Aortic smooth muscle cell (primary cell): ENCODE data around the gene ABCC9. TPM values are rescaled to one million over a fixed set of nuclear protein-coding genes. Genes with fewer than 3 reads are reported as not detected.

Experiments
- total RNA-seq: library from RNA; depleted of rRNA; stranded (reverse); fragments of >200 nt; gene quantifications from 2 replicates; pipeline ENCODE4 v1.2.3, GENCODE V29; 2014

The ABCC9 gene
- total RNA-seq = 0.37 and 0.40 TPM in 2 replicates

DNA sequence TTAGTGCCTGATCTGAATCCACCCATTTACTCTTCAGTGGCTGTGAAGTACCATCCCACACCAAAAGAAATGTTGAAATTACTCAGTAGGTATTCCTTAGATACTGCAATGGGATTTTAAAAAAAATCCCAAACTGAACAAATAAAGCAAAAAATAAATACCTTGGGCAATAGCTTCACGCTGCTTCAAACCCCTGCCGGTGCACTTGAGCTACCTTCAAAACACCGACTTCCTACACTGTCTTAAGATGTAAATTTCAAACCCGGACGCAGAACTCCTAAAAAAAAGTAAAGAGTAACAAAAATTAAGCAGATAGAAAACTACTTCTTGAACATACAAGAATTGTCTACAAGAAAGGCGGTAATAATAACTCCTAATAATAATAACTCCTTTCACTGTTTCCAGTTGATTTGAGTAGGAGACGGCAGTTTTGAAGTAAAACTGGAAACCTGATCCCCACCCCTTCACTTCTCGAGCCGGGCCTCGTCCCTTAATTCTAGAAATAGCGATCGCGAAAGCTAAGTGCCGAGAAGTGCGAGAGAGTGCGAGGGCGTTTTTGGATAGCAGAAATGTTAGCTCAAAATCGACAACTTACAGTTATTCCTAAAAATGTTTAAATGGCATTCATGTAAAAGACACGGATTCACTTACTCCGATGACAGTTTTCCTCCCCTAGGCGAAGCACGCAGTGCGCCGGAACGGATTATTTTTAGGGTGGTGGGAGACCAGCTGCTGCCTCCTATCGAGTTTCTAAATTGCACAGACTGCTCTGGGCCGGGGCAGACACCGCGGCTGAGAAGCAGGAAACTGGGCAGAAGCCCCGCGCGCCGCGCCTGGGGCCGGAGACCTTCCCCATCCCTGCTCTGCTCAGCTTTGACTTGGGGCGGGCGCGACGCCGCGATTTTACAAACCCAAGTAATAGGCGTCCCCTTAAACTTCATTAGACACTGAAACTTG, at the start of gene ABCC9:
TSS of gene ABCC9 (minus strand) at position 878 of the 957 bp plus-strand sequence. CDS start 4,752 bp downstream, outside the sequence.

DNA sequence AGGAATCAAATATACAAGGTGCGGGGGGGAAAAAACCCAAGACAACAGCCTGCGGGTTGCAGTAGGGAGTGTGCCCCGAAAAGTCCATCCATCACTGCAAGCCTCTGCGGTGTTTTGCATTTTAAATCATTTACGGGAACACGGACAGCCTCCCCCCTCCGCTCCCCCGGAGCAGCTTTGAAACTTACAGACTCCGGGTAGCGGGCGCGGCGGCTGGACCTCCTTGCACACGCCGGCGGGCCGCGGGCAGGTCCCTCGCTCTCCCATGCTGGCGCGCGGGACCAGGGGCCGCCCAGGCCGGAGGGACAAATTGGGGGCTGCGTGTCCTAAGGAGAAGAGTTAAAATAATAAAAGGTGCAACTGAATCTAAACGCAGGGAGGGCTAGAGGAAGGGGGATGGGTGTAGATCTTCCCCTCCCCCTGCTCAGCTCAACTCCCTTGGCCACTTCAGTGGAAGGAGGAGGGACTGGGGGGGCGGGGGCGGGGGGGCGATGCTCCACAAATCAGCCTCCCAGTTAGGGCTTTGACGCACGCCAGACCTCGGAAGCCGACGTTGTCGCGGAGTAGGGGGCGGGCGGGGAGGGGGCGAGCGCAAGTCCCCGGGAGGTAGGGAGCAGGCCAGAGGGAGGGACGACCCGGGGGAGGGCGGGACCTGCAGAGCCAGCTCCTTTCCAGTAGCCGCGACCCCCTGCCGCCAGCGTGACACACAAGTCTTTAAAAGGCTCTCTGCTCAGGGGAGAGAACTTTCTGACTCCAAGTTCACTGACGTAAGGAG, 166.7 kb downstream of the ABCC9 start, which contains the start of gene KCNJ8:
TSS of gene KCNJ8 (minus strand) at position 349 of the 775 bp plus-strand sequence. CDS start 1,090 bp downstream, outside the sequence.

Other genes with a start within 250 kb of the ABCC9 start
- gene KCNJ8, start 166.7 kb downstream of the ABCC9 start, total RNA-seq = 0.92 and 1.2 TPM in 2 replicates
- 18.6 and 21.1 TPM in 2 replicates for gene CMAS, start 104.8 kb upstream of the ABCC9 start, total RNA-seq